ENCODE results near the gene THRB.

Gene THRB

DNA sequence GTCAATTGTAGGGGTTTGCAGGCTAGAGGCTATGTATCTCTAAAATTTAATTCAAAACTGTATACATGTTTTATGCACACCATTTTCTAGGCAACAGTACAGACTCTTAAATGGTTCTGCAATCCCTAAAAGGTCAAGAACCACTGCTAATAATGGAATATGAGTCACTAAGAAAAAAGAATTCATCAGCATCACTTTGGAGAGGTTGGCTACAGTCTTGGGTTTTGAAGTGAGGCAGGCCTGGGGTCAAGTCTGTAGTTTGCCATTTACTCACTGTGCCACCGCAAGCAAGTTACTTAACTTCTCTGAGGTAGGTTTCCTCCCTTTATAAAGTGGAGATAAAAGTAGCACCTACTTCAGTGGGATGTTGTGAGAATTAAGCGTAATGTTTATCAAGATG, 33.7 kb downstream of the THRB start:
- TF ChIP-seq CTCF (IDR thresholded peaks at IDR 0.05; ENCODE audit: control insufficient read depth, insufficient read depth, low read depth, low read length, missing control alignments): no peak
- DNase-seq (ENCODE audit: low read depth): no peak
- H3K4me3 ChIP-seq (ENCODE audit: control insufficient read depth, low read depth, low read length): no peak overlapping the region

DNA sequence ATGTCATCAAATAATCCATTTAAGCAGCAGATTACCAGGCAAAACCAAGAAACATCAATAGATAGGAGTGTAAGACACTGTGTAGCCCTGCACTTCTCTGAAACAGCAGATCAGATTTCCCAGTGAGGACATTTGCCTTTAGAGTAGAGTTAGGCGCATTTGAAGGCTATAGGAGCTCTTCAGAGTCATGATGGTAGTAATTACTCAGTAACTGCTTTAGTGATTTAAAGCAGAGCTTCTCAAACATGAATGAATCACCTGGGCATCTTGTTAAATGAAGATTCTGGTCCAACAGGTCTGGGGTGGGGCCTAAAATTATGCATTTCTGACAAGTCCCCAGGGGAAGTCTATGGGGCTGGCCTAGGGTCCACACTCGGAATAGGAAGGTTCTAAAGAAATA, 36.9 kb downstream of the THRB start:
- no peak for DNase-seq (ENCODE audit: low read depth)
- H3K4me3 ChIP-seq (ENCODE audit: control insufficient read depth, low read depth, low read length): no peak overlapping the region
- TF ChIP-seq CTCF (IDR thresholded peaks at IDR 0.05; ENCODE audit: control insufficient read depth, insufficient read depth, low read depth, low read length, missing control alignments): no peak

GRCh38 chr3:24454856-24455255, 39.8 kb downstream of the THRB start:
- H3K4me3 ChIP-seq (ENCODE audit: control insufficient read depth, low read depth, low read length): no peak overlapping the region
- TF ChIP-seq CTCF (IDR thresholded peaks at IDR 0.05; ENCODE audit: control insufficient read depth, insufficient read depth, low read depth, low read length, missing control alignments): no peak
- no peak for DNase-seq (ENCODE audit: low read depth)

DNA sequence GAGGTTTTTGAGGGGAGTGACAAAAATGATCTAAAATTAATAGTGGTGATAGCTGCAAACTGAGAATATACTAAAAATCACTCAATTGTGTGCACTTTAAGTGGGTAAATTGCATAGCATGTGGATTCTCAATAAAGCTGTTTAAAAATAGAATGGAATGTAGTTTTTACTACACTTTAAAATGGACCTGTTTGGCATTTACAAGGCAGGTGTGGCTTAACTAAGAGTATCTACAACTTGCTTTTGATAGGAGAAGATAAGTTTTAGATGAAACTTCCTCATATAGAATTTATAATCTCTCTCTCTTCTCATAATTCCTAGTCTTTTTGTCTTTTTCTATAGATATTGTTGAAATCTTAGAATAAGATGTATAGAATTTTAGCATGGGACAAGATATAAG, 40.3 kb downstream of the THRB start:
- DNase-seq (ENCODE audit: low read depth): no peak
- TF ChIP-seq CTCF (IDR thresholded peaks at IDR 0.05; ENCODE audit: control insufficient read depth, insufficient read depth, low read depth, low read length, missing control alignments): no peak
- H3K4me3 ChIP-seq (ENCODE audit: control insufficient read depth, low read depth, low read length): no peak overlapping the region

GRCh38 chr3:24451461-24452099, 43.1 kb downstream of the THRB start:
- no peak overlapping the region for H3K4me3 ChIP-seq (ENCODE audit: control insufficient read depth, low read depth, low read length)
- DNase-seq (ENCODE audit: low read depth): no peak
- no peak for TF ChIP-seq CTCF (IDR thresholded peaks at IDR 0.05; ENCODE audit: control insufficient read depth, insufficient read depth, low read depth, low read length, missing control alignments)

DNA sequence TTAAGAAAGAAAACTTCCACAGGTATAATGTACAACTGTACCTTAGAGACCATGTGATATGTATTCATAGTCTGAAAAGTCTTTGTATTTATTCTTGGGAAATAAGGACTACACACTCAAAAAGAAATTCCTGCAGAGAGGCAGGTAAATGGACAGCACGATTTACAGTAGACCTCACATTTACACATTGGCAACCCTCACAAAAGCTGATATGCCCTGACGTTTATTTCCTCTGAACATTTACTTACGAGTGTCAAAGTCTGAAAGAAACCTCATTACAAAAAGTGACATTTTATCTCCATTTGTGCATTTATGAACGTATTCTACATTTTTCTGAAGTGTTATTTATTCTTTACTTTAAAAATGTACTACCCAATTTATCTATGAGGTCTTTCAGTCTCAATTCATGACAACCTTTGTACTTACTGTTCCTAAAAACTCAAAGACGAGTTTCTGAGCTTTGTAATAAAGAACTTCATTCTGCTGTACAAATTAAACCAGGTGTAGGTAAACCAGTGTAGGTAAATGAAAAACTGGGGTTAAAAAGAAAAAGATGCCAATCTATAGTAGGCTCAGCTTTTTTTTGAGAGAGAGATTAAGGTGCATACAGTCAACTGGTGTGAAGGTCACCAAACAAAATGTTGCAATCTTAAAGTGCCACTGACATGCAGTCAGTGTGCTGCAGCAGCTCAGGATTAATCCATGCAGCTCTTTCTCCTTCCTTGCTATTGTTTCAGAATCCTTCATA, 44.3 kb downstream of the THRB start:
- no peak for TF ChIP-seq CTCF (IDR thresholded peaks at IDR 0.05; ENCODE audit: control insufficient read depth, insufficient read depth, low read depth, low read length, missing control alignments)
- no peak for DNase-seq (ENCODE audit: low read depth)
- no peak overlapping the region for H3K4me3 ChIP-seq (ENCODE audit: control insufficient read depth, low read depth, low read length)
